ENCODE results near the gene EML6. TPM values are rescaled to one million over a fixed set of nuclear protein-coding genes. Genes with fewer than 3 reads are reported as not detected.

EML6 gene
- total RNA-seq, 1 experiment from 2014 or later = not detected

DNA sequence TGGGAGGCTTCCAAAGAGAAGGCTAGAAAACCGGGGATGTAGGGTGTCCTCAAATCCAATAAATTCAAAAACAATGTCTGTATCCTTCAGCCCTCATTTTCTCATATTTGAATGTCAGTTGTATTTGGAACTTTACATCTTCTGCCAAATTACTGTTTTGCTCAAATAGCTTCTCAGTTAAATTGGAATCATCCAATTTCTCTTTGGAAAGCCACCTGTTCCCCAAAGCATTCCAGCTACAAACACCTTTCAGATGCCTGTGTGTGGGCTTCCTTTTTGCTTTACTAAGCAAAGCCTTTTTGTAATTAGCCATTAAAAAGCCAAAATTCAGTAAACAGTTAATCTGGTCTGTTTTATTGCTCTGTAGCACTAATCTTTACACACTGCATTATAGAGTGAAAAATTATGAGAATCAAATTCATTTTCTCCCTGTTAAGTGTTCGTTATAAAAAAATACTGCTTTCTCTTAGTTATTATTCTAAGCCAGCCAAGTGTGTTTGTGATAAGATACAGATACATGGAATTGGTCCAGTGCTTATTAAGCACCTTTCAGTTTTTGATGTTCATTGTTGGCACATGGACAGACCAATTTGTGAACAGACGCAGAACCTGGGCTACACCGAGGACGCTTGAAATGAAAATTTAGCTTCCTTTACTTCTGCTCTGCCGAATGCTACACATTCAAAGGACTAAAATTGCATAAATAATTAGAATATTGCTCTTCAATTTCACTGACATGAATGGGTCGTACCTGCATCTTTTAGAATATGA, 175.2 kb downstream of the EML6 start:
- Histone ChIP-seq H3K9me3 (no peaks in the 10 kb centered on the region; the same call in none of the 2 replicates), H3K27me3 (no peaks in the 10 kb centered on the region), H3K4me3 (no peak overlapping the region), H3K36me3 (no peaks in the 10 kb centered on the region)
- DNase-seq = no peak

DNA sequence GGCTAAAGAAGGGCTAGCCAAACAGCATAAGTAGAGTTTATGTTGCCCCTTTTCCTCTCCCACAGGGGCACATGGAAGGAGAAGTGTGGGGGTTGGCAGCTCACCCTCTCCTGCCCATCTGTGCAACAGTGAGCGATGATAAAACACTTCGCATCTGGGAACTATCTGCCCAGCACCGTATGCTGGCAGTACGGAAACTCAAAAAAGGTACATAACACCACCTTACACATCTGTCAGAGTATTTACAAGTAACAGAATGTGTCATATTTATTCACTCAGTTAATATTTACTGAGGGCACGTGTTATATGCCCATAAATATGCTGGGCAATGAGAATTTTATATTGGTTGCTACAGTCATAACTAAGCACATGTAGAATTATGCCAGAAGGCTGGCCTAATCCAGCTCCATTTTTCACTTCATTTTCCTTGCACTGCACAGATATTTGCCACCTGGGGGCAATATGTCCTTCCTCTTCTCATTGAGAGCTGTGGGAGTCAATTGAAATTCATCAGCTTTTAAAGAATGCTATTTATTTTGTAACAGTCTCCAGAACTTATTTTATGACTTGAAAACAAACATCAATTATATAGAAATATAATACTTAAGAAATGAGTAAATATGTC, 176.2 kb downstream of the EML6 start:
- no peak overlapping the region for H3K4me3 ChIP-seq
- H3K9me3 ChIP-seq = no peaks in the 10 kb centered on the region; the same call in none of the 2 replicates
- no peak for DNase-seq
- no peaks in the 10 kb centered on the region for H3K27me3 ChIP-seq
- no peaks in the 10 kb centered on the region for H3K36me3 ChIP-seq

- H3K4me3 ChIP-seq = no peak overlapping the region
- H3K27me3 ChIP-seq = no peaks in the 10 kb centered on the region
- no peak for DNase-seq
Measured at GRCh38 chr2:54901224-54901986, 177.9 kb downstream of the EML6 start.

DNA sequence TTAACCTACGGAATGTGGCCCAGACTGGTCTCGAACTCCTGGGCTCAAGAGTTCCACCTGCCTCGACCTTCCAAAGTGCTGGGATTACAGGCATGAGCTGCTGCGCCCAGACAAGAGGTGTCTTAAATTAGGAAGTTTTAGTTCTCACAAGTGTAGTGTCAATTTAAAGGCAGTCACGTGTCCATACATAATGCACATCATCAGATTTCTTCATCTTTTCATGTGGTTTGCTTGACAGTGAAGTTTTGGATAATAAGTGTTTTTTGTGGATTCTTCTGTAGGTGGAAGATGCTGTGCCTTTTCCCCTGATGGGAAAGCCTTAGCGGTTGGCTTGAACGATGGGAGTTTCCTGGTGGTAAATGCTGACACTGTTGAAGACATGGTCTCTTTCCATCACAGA, 179.3 kb downstream of the EML6 start:
- no peaks in the 10 kb centered on the region for H3K9me3 ChIP-seq
- H3K36me3 ChIP-seq = no peaks in the 10 kb centered on the region
- no peak overlapping the region for H3K4me3 ChIP-seq

More at GRCh38 chr2:54901224-54901986, 177.9 kb downstream of the EML6 start:
- H3K9me3 ChIP-seq = no peaks in the 10 kb centered on the region
- H3K36me3 ChIP-seq = no peaks in the 10 kb centered on the region

DNA sequence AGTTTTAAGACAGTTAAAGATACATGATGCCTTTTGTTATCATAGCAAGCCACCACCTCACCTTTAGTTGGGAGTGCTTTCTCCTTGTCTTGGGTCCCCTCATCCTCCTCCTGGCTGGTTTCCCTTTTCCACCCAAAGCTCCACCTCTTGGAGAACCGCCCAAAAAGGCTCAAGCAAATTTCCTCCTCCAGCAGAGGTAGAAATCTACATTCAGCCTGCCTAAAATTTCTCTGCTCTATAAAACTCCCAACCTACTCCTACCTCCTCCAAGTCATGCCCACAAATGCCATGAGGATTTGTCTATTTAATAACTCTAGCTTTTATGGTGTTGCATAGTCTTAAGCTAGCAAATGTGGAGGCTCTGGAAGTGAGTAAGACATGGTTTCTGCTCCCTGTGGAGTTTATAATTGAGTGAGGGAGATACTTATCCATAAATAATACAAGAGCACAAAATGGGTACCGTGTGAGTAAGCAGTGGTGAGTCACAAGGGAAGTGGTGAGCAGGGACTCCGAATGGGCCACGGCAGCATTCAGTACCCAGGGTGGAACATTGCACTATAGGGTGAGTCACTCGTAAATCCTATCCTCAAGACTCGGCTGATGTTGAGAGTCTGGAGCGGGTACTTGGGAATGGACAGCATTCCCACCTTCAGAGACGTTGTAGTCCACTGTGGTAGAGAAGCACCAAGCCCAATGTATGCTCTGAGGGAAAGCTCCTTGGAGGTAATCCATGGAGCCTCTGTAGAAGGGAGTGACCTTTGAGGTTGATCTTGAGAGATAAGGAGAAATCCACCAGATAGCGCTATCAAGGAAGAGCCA, 180.5 kb downstream of the EML6 start:
- no peak overlapping the region for H3K4me3 ChIP-seq
- H3K9me3 ChIP-seq = no peaks in the 10 kb centered on the region
- no peaks in the 10 kb centered on the region for H3K36me3 ChIP-seq
- DNase-seq = peak; percentile 97
- H3K27me3 ChIP-seq = no peaks in the 10 kb centered on the region

More for the DNA sequence above, 179.3 kb downstream of the EML6 start:
- no peaks in the 10 kb centered on the region for H3K27me3 ChIP-seq
- DNase-seq = no peak

GRCh38 chr2:54904836-54905235, 181.4 kb downstream of the EML6 start:
- Histone ChIP-seq H3K27me3 (no peaks in the 10 kb centered on the region), H3K9me3 (no peaks in the 10 kb centered on the region), H3K36me3 (no peaks in the 10 kb centered on the region), H3K4me3 (no peak overlapping the region)
- no peak for DNase-seq

DNA sequence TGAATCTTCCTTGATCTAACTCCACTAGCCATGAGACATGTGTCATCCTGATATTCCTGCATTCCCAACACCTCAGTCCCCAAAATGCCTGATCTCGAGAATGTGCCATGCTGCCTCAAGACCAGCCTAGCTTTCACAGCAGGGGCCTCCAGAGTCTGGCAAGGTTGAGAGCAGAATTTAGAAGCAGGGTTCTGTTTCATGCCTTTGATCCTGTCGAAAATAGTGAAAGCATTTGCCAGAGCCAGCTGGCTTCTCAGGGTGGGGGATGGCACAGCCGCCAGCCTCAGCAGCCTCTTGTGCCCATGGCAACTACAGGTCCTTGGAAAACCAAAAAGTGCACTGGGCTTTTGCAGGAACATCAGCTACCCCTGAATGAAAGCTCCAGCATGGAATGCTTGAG, 183.3 kb downstream of the EML6 start:
- Histone ChIP-seq H3K27me3 (no peaks in the 10 kb centered on the region), H3K9me3 (no peaks in the 10 kb centered on the region), H3K36me3 (no peaks in the 10 kb centered on the region), H3K4me3 (no peak overlapping the region)
- no peak for DNase-seq

GRCh38 chr2:54907663-54908062, 184.2 kb downstream of the EML6 start:
- H3K36me3 ChIP-seq = no peaks in the 10 kb centered on the region
- no peak for DNase-seq

GRCh38 chr2:54908591-54908990, 185.1 kb downstream of the EML6 start:
- no peaks in the 10 kb centered on the region for H3K27me3 ChIP-seq
- DNase-seq = no peak
- no peaks in the 10 kb centered on the region for H3K9me3 ChIP-seq
- H3K4me3 ChIP-seq = no peak overlapping the region
- no peaks in the 10 kb centered on the region for H3K36me3 ChIP-seq

More at GRCh38 chr2:54907663-54908062, 184.2 kb downstream of the EML6 start:
- Histone ChIP-seq H3K4me3 (no peak overlapping the region), H3K9me3 (no peaks in the 10 kb centered on the region), H3K27me3 (no peaks in the 10 kb centered on the region)

- H3K36me3 ChIP-seq = no peaks in the 10 kb centered on the region
- H3K9me3 ChIP-seq = no peaks in the 10 kb centered on the region
- no peak for DNase-seq
- H3K4me3 ChIP-seq = no peak overlapping the region
- no peaks in the 10 kb centered on the region for H3K27me3 ChIP-seq
Measured at GRCh38 chr2:54909001-54909400, 185.5 kb downstream of the EML6 start.

GRCh38 chr2:54912305-54912704, 188.8 kb downstream of the EML6 start:
- H3K36me3 ChIP-seq = no peaks in the 10 kb centered on the region
- H3K4me3 ChIP-seq = no peak overlapping the region
- no peaks in the 10 kb centered on the region for H3K9me3 ChIP-seq
- no peak for DNase-seq
- no peaks in the 10 kb centered on the region for H3K27me3 ChIP-seq

DNA sequence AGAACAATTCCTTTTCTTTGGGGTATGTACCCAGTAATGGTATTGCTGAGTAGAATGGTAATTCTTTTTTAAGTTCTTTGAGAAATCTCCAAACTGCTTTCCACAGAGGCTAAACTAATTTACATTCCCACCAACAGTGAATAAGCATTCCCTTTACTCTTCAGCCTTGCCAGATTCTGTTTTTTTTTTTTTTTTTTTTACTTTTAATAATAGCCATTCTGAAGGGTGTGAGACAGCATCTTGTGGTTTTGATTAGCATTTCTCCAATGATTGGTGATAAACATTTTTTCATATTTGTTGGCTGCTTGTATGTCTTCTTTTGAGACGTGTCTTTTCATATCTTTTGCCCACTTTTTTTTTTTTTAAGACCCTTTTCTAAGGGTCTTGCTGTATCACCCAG, 189.4 kb downstream of the EML6 start:
- no peak for DNase-seq

GRCh38 chr2:54914637-54915036, 191.2 kb downstream of the EML6 start:
- H3K4me3 ChIP-seq = no peak overlapping the region
- no peak for DNase-seq
- H3K36me3 ChIP-seq = no peaks in the 10 kb centered on the region
- no peaks in the 10 kb centered on the region for H3K27me3 ChIP-seq
- no peaks in the 10 kb centered on the region for H3K9me3 ChIP-seq

More for the DNA sequence above, 189.4 kb downstream of the EML6 start:
- Histone ChIP-seq H3K9me3 (no peaks in the 10 kb centered on the region), H3K27me3 (no peaks in the 10 kb centered on the region), H3K4me3 (no peak overlapping the region), H3K36me3 (no peaks in the 10 kb centered on the region)

GRCh38 chr2:54915101-54915500, 191.6 kb downstream of the EML6 start:
- H3K27me3 ChIP-seq = no peaks in the 10 kb centered on the region
- no peaks in the 10 kb centered on the region for H3K36me3 ChIP-seq
- H3K9me3 ChIP-seq = no peaks in the 10 kb centered on the region; the same call in 1 of the 2 replicates
- DNase-seq = no peak
- no peak overlapping the region for H3K4me3 ChIP-seq

DNA sequence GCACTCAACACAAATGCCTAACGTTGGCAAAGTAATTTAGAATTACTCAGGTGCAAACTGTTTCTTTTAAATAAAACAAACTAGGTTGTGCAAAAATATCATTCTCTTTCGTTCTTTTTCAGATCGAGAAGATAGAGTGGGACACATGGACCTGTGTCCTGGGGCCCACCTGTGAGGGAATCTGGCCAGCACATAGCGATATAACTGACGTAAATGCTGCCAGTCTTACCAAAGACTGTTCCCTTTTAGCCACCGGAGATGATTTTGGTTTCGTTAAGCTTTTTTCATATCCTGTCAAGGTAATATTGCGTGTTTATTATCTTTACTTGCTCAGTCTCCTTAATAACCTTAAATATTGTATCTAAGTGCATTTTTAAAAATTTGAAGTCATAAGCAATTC, 193.2 kb downstream of the EML6 start:
- Histone ChIP-seq H3K9me3 (peaks cover 7% of the 10 kb centered on the region), H3K27me3 (no peaks in the 10 kb centered on the region), H3K36me3 (no peaks in the 10 kb centered on the region), H3K4me3 (no peak overlapping the region)
- no peak for DNase-seq

DNA sequence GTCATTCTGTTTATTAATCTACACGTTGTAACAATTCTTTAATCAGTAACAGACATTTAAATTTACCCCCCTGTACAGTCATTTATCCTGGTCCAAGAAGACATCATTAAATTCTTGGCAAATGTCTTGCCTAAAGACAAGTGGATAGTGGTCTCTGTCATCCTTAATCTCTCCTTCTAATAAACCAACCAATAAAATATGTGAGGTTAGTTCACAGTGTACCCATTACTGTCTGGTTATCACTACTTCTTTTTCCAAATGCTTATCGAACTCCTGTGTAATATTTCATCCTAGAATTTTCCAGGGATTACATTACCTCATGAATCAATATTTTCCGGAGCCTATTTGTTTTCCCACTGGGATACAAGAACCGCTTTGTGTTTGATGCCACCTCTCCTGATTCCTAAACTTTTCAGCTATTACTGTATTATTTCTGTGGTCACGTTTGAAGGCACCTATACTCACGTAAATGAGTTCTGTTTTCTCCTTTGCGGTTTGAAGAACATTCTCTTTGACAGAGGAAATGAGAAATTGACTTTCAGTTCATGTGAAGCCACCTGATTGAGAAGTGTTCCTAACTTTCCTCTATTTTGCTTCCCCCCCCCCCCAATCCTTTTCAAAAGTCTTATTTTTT, 195.3 kb downstream of the EML6 start:
- Histone ChIP-seq H3K4me3 (no peak overlapping the region), H3K27me3 (no peaks in the 10 kb centered on the region), H3K36me3 (no peaks in the 10 kb centered on the region), H3K9me3 (peaks cover 7% of the 10 kb centered on the region)
- DNase-seq = no peak
